Myocyte (in vitro differentiated cells): Measurements from ENCODE around the gene ABHD8. TPM values are rescaled to one million over a fixed set of nuclear protein-coding genes. Genes with fewer than 3 reads are reported as not detected.

Source experiments
- DNase-seq: peaks from one replicate; pipeline ENCODE4 v3.0.0-alpha.2; 2012; ENCODE audit warnings: low read depth
- total RNA-seq: library from RNA; depleted of rRNA; stranded (reverse); fragments of >200 nt; gene quantifications from 2 replicates; pipeline ENCODE4 v1.2.3, GENCODE V29; 2014

ABHD8 gene
- total RNA-seq, 1 donor from 2014 or later: 24.8 TPM

GRCh38 chr19:17333611-17334413 lies 30.6 kb upstream of the ABHD8 start:
- DNase-seq: peak; percentile 32

- DNase-seq: no peak
These were observed 29.7 kb upstream of the ABHD8 start for GRCh38 chr19:17332677-17333581.

DNA sequence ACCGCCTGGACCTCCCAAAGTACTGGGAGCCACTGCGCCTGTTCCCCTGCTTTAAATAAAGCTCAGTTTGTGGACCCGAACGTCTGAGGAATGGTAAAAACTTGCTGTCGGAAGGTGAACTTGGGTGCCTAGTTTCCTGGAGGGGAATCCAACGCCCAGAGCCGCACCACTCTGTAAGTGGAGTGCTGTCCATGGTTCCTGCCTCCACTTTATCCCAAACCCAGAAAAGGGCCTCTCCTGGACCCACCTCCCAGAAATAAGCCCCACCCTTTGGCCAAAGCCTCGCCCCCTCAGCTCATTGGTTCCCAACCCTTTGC lies 29.1 kb upstream of the ABHD8 start:
- DNase-seq: no peak

DNA sequence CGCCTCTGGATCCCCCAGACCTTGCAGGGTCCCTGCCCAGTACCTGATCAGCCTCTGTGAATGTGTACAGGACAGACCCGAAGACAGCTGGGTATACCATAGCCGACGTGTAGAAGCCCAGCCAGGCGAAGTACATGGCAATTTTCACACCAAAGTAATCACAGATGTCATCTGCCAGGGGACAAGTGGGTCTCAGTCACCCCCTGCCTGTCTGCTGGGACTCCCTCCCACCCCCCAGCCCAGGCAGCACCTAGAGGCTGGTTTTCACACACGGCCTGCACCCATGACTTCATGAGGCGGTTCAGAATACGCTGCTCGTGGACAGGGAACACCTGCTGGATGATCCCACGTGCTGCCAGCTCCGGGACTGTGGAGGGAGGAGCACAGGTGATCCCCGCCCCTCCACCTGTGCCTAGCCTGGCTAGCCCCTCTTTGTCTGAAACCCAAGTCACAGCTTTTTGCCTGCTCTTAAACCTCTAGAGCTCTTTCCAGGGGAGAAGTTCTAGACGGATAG lies 27.9 kb upstream of the ABHD8 start:
- DNase-seq: no peak

GRCh38 chr19:17330262-17331044 lies 27.2 kb upstream of the ABHD8 start:
- DNase-seq: no peak

GRCh38 chr19:17329366-17330261 lies 26.4 kb upstream of the ABHD8 start:
- DNase-seq: no peak

DNA sequence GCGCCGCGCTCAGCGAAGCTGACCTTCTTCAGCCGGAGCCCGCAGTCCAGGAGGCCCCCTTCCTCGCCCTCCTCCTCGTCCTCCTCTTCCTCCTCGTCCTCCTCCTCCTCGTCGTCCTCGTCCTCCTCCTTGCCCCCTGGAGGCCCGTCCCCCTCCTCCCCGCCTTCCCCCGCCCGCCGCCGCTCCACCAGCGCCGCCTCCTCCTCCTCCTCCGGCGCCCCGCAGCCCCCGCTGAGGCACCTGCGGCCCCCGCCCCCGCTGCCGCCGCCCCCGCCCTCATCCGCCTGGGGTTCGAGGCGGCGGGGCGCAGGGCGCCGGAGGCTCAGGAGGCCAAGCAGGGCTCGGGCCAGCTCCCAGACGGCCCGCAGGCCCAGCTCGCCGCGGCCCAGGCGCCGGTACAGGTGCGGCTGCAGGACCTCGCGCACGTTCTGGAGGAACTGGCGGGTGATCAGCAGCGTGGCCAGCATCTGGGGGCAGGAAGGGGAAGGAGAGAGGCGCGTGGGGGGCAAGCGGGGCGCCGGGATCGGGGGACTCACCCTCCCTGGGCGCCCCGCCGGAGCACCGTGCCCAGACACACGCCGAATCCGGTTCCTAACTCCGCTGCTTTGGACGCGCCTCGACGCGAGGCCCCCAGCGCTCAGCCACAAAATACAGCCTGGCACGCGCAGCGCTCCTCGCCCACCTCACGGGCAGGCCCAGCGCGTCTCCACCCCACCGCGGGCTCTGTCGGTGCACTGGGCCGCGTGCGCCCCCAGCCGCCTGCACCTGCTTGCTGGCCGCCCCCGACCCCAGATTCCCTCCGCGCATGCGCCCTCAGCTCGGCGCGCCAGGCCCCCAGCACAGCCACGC lies 25.5 kb upstream of the ABHD8 start:
- DNase-seq: no peak

DNA sequence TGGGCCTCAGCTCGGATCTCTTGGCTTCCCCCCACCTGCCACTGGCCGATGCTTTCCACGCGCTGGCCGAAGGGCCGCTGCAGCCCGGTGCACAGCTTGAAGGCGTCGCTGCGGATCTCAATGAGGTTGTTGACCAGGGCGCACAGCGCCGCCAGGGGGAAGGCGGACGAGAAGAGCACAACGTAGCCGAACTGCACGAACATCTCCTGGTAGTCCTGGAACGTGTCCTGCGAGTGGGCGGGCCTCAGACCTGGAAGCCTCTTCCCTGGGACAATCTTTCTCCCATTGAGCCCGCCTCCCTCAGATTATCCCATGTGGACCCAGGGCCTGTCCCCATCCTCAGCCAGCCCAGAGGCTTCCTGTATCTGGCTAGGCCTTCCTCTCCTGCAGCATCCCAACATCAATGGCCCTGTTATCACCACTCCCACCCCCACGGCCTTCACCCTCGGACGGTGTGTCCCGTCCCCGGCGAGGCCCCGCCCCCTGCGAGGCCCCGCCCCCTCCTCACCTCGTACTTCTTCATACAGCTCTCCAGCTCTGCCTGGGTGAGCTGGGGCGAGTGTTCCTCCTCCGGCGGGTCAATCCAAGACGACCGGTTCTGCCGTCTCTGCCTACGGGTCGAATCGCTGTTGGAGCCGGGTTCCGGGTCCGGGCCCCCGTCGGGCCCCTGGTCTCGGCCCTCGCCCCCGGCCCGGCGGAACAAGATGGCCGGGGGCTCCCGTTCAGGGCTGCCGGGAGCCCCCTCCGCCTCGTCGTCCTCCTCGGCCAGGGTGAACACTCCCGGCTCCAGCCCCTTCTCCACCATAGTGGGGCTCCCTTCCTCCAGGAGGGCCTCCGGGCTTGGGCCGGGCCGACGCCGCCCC lies 24.7 kb upstream of the ABHD8 start:
- no peak for DNase-seq

- no peak for DNase-seq
These were observed 23.9 kb upstream of the ABHD8 start for GRCh38 chr19:17327068-17327653.

- DNase-seq: no peak
These were observed 23.4 kb upstream of the ABHD8 start for GRCh38 chr19:17326595-17326966.

DNA sequence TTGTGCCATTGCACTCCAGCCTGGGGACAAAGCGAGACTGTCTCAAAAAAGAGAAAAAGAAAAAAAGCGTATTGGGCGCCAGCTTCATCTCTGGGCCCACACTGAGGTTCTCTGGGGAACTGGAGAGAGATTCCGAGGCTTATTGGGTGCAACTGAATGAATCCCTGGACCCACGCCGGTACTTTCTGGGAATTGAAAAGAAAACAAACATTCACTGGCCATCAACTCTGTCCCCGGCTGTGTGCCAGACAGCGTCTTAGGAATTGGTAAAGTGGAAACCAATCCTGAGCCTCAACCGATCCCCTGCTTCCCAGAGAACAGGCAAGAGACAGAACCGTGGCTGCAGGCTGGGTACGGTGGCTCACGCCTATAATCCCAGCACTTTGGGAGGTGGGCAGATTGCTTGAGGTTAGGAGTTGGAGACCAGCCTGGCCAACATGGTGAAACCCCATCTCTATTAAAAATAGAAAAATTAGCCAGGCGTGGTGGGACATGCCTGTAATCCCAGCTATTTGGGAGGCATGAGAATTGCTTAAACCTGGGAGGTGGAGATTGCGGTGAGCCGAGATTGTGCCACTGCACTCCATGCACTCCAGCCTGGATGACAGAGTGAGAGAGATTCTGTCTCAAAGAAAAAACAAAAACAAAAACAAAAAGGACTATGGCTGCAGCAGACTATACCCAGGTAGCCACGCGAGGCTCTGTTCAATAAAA lies 22.8 kb upstream of the ABHD8 start:
- DNase-seq: no peak

- no peak for DNase-seq
These were observed 21.9 kb upstream of the ABHD8 start for GRCh38 chr19:17325133-17325532.

DNA sequence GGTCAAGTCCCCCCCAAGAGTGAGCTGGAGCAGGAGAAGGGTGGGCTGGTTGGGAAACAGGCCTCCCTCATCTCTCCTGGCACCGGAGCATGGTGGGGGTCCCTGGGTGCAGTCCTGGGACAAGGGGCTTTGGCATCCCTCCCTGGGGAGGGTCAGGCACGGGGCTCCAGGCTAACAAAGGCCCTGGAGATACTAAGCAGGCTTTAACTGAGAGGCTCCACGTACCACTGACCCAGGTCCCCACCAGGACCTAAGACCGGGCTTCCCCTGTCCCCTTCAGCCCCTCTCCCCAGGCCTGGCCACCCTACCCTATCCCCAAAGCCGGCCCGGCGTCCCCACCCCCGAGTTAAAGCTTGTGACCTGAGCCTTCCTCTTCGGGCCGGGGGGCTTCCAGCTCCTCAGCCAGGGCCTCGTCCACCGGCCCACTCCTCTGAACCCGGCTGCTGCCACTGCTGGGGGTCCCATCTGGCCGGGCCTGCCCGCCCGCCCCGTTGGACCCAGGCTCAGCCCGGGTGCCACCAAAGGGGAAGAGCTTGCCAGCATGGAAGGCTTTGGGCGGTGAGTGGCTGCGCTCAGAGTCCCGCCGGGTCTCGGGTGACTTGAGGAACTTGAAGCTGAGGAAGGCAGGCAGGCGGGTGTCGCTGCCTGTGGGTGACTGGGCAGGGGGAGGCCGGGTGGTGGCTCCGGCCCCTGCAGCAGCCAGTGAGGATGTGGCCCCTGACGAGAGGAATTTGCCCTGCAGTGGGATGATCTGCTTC lies 21.3 kb upstream of the ABHD8 start:
- no peak for DNase-seq

GRCh38 chr19:17323964-17324332 lies 20.7 kb upstream of the ABHD8 start:
- DNase-seq: no peak

DNA sequence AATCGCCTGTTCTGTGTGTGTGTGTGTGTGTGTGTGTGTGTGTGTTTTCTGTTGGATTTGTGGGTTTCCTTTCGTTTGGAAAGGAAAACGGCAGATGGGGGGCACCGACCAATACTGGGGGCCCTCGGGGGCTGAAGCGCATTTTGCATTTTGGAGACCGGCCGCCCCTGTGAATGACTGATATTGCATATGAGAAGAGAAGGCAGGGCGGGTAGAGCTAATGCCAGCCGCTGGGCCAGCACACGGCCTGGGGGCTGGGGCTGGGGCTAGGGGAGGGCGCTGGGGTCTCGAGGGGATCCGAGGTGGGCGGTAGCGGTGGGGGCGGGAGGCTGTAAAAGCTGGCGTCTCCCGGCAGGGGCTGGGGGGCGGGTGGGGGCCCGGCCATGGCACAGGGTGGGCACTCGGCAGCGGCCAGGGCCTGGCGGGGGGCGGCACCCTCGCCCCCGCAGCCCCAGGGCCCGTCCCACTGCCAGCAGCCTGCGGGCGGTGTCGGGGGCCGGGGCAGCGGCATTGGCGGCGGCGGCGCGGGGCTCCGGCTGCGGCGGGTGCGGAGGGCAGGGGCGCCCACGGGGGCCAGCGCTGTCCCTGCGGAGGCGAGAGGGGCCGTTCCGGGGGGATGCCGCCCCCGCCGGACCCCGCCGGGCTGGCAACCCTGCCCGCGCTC lies 20.2 kb upstream of the ABHD8 start:
- no peak for DNase-seq

DNA sequence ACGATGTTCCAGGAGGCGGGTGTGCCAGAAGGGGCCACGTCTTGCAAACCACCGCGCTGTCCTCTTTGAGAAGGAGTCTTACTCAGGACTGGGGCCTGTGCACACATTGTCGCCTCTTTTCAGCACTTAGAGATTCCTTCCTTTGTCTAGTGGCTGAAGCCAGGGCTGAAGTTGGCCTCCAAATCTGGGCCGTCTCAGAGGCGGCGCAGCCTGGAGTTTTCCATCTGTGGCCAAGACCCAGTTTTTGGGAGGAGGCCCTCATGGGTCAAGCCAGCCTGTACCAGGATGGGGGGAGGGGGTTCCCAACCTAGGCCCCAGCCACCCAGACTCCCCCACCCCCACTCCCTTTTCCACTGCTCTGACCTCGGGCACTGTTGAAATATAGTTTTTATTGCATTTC lies 19.6 kb upstream of the ABHD8 start:
- no peak for DNase-seq
